HEK293 (cell line): ENCODE results near the gene CHRNA1.

Experiments
- CTCF ChIA-PET: fragments of 350-600 bp; formaldehyde crosslinking; extraction: SDS; loops from one replicate; lab custom pipeline; 2021; ENCODE audit warnings: antibody characterized with exemption; lab: Yijun Ruan, JAX
- POLR2A ChIA-PET: fragments of 300-600 bp; formaldehyde crosslinking; extraction: SDS; loops from one replicate; lab custom pipeline; 2020; ENCODE audit warnings: antibody characterized with exemption, inconsistent platforms; lab: Yijun Ruan, JAX
- H3K27ac ChIP-seq: fragments of 200-500 bp; sonication (Bioruptor generic); 2 replicates; pipeline ENCODE4 v1.5.1; 2014; ENCODE audit warnings: low read depth, low read length, control low read depth, inconsistent platforms; ENCODE audit errors: extremely low read depth
- H3K36me3 ChIP-seq, 2 experiments: fragments of 200-500 bp in 1 of 2; sonication (Bioruptor generic) in 1 of 2; 1 replicate in 1 of 2; 2 replicates in 1 of 2; pipeline ENCODE4 v1.5.1; 2014 to 2017; ENCODE audit warnings: inconsistent platforms in 2 of 2, low read length in 2 of 2; ENCODE audit not compliant: control insufficient read depth in 2 of 2, insufficient read depth in 1 of 2
- H3K4me1 ChIP-seq: fragments of 200-500 bp; sonication (Bioruptor generic); 2 replicates; pipeline ENCODE4 v1.5.1; 2014; ENCODE audit warnings: mild to moderate bottlenecking, low read length, inconsistent platforms; ENCODE audit not compliant: control insufficient read depth, insufficient read depth
- H3K4me3 ChIP-seq: 2 replicates; pipeline ENCODE4 v1.5.1; 2011; ENCODE audit warnings: low read depth, mild to moderate bottlenecking, control low read depth, low read length, moderate library complexity
- H3K9me3 ChIP-seq: fragments of 200-500 bp; sonication (Bioruptor generic); 2 replicates; pipeline ENCODE4 v1.5.1; 2014; ENCODE audit warnings: low read depth, low read length, inconsistent platforms; ENCODE audit not compliant: control insufficient read depth, insufficient read depth
- BCL11A ChIP-seq: fragments of 450-650 bp; formaldehyde crosslinking; IDR thresholded peaks from 2 replicates; pipeline ENCODE4 v1.5.1; 2016; ENCODE audit warnings: low read depth, missing biosample characterization, missing genetic modification characterization
- CTCF ChIP-seq: fragments of 450-650 bp; formaldehyde crosslinking; IDR thresholded peaks from 2 replicates; pipeline ENCODE4 v1.5.1; 2016; ENCODE audit warnings: missing biosample characterization, missing genetic modification characterization
- GLI2 ChIP-seq: fragments of 450-650 bp; formaldehyde crosslinking; IDR thresholded peaks from 2 replicates; pipeline ENCODE4; 2017; ENCODE audit warnings: missing biosample characterization, missing genetic modification characterization, low read depth, borderline replicate concordance
- KLF10 ChIP-seq: fragments of 450-650 bp; IDR thresholded peaks from 2 replicates; pipeline ENCODE4 v1.5.1; 2018; ENCODE audit warnings: missing biosample characterization, mild to moderate bottlenecking, missing genetic modification characterization
- KLF7 ChIP-seq: fragments of 450-650 bp; formaldehyde crosslinking; IDR thresholded peaks from 2 replicates; pipeline ENCODE4 v1.5.1; 2016; ENCODE audit warnings: missing biosample characterization, missing genetic modification characterization, borderline replicate concordance
- MEIS1 ChIP-seq: sonication (generic); formaldehyde crosslinking; IDR thresholded peaks from 2 replicates; pipeline ENCODE4 v1.8.1; 2022; ENCODE audit warnings: missing genetic modification reagents, mild to moderate bottlenecking, borderline replicate concordance
- PRDM10 ChIP-seq: fragments of 450-650 bp; formaldehyde crosslinking; IDR thresholded peaks from 2 replicates; pipeline ENCODE4 v1.5.1; 2016; ENCODE audit warnings: missing biosample characterization, missing genetic modification characterization
- PRDM2 ChIP-seq: fragments of 450-650 bp; formaldehyde crosslinking; IDR thresholded peaks from 2 replicates; pipeline ENCODE4 v1.5.1; 2016; ENCODE audit warnings: missing biosample characterization, missing genetic modification characterization, borderline replicate concordance
- RBAK ChIP-seq: fragments of 450-650 bp; formaldehyde crosslinking; IDR thresholded peaks from 2 replicates; pipeline ENCODE4 v1.5.1; 2016; ENCODE audit warnings: missing biosample characterization, missing genetic modification characterization
- SALL2 ChIP-seq: fragments of 450-650 bp; formaldehyde crosslinking; IDR thresholded peaks from 2 replicates; pipeline ENCODE4 v1.5.0; 2017; ENCODE audit warnings: missing biosample characterization, mild to moderate bottlenecking, missing genetic modification characterization, borderline replicate concordance
- ZBTB20 ChIP-seq: fragments of 450-650 bp; formaldehyde crosslinking; IDR thresholded peaks from 2 replicates; pipeline ENCODE4 v1.5.1; 2016; ENCODE audit warnings: missing biosample characterization, missing genetic modification characterization
- ZIC2 ChIP-seq: fragments of 450-650 bp; formaldehyde crosslinking; IDR thresholded peaks from 2 replicates; pipeline ENCODE4 v1.5.1; 2016; ENCODE audit warnings: missing biosample characterization, missing genetic modification characterization
- ZNF175 ChIP-seq: fragments of 450-650 bp; formaldehyde crosslinking; IDR thresholded peaks from 2 replicates; pipeline ENCODE4 v1.5.1; 2016; ENCODE audit warnings: missing biosample characterization, missing genetic modification characterization
- ZNF202 ChIP-seq: fragments of 450-650 bp; formaldehyde crosslinking; IDR thresholded peaks from 2 replicates; pipeline ENCODE4 v1.5.1; 2016; ENCODE audit warnings: missing biosample characterization, missing genetic modification characterization, borderline replicate concordance
- ZNF223 ChIP-seq: fragments of 450-650 bp; formaldehyde crosslinking; IDR thresholded peaks from 2 replicates; pipeline ENCODE4 v1.5.1; 2016; ENCODE audit warnings: missing biosample characterization, missing genetic modification characterization
- ZNF266 ChIP-seq: fragments of 450-650 bp; formaldehyde crosslinking; IDR thresholded peaks from 2 replicates; pipeline ENCODE4 v1.5.1; 2016; ENCODE audit warnings: missing biosample characterization, missing genetic modification characterization, low read depth
- ZNF394 ChIP-seq: fragments of 450-650 bp; formaldehyde crosslinking; IDR thresholded peaks from 2 replicates; pipeline ENCODE4 v1.5.1; 2016; ENCODE audit warnings: missing biosample characterization, missing genetic modification characterization, mild to moderate bottlenecking, moderate library complexity, borderline replicate concordance
- ZNF549 ChIP-seq: fragments of 450-650 bp; IDR thresholded peaks from 2 replicates; pipeline ENCODE4 v1.5.1; 2018; ENCODE audit warnings: missing biosample characterization, missing genetic modification characterization, mild to moderate bottlenecking, inconsistent platforms, moderate library complexity
- ZNF555 ChIP-seq: fragments of 450-650 bp; formaldehyde crosslinking; conservative IDR thresholded peaks from 2 replicates; pipeline ENCODE4 v1.5.1; 2017; ENCODE audit warnings: missing biosample characterization, mild to moderate bottlenecking, missing genetic modification characterization, inconsistent platforms
- ZNF600 ChIP-seq: fragments of 450-650 bp; formaldehyde crosslinking; IDR thresholded peaks from 2 replicates; pipeline ENCODE4 v1.5.1; 2016; ENCODE audit warnings: missing biosample characterization, missing genetic modification characterization
- ZNF660 ChIP-seq: fragments of 450-650 bp; IDR thresholded peaks from 2 replicates; pipeline ENCODE4 v1.5.1; 2018; ENCODE audit warnings: missing biosample characterization, mild to moderate bottlenecking, missing genetic modification characterization
- ZNF707 ChIP-seq: fragments of 450-650 bp; formaldehyde crosslinking; IDR thresholded peaks from 2 replicates; pipeline ENCODE4 v1.5.1; 2016; ENCODE audit warnings: missing biosample characterization, missing genetic modification characterization
- ZNF785 ChIP-seq: fragments of 450-650 bp; formaldehyde crosslinking; IDR thresholded peaks from 2 replicates; pipeline ENCODE4 v1.5.1; 2016; ENCODE audit warnings: missing biosample characterization, missing genetic modification characterization
- ZSCAN4 ChIP-seq: fragments of 450-650 bp; formaldehyde crosslinking; IDR thresholded peaks from 2 replicates; pipeline ENCODE4 v1.5.1; 2017; ENCODE audit warnings: missing biosample characterization, missing genetic modification characterization

CHRNA1 gene

GRCh38 chr2:174807931-174808330, 43.7 kb upstream of the CHRNA1 start:
- H3K9me3 ChIP-seq = no peaks in the 10 kb centered on the region
- no peak overlapping the region for H3K4me3 ChIP-seq
- peaks cover 0 to 38% of the 10 kb centered on the region in 2 experiments; a peak in 2 of 3 replicates for H3K36me3 ChIP-seq
- H3K27ac ChIP-seq = no peak overlapping the region
- TF ChIP-seq ZNF175 (tag by site-specific recombination) (no peak), BCL11A (tag by site-specific recombination) (no peak), SALL2 (tag by site-specific recombination) (no peak), KLF7 (tag by site-specific recombination) (no peak), PRDM10 (tag by site-specific recombination) (no peak), ZBTB20 (tag by site-specific recombination) (no peak), ZSCAN4 (tag by site-specific recombination) (no peak), ZNF555 (tag by site-specific recombination) (no peak), MEIS1 (CRISPR knock-in tag) (no peak), GLI2 (no peak), ZNF202 (tag by site-specific recombination) (no peak), ZNF266 (tag by site-specific recombination) (no peak), ZIC2 (tag by site-specific recombination) (no peak), ZNF785 (tag by site-specific recombination) (no peak), RBAK (tag by site-specific recombination) (no peak), ZNF660 (no peak), ZNF600 (no peak)
- ChIA-PET POLR2A (no interaction called here), CTCF (interaction anchor here (0.6 kb wide), 1 partner anchor 20 kb away, joined by 3 read pairs; no protein-coding TSS in a partner anchor)
- H3K4me1 ChIP-seq = no peaks in the 10 kb centered on the region

- Histone ChIP-seq H3K9me3 (no peaks in the 10 kb centered on the region), H3K4me1 (no peaks in the 10 kb centered on the region), H3K4me3 (no peak overlapping the region), H3K27ac (no peak overlapping the region), H3K36me3 (peaks cover 0 to 34% of the 10 kb centered on the region in 2 experiments; a peak in 2 of 3 replicates)
- POLR2A ChIA-PET = interaction anchor here (0.6 kb wide), 1 partner anchor 8 kb away, joined by 3 read pairs; no protein-coding TSS in a partner anchor
- CTCF ChIA-PET = interaction anchor here (0.6 to 0.7 kb wide), 2 partner anchors 34 to 529 kb away, joined by 3 to 6 read pairs; no protein-coding TSS in a partner anchor
- TF ChIP-seq ZNF549 (tag by site-specific recombination) = no peak
- TF ChIP-seq KLF10 (tag by site-specific recombination) = no peak
- no peak for TF ChIP-seq ZNF223 (tag by site-specific recombination)
- no peak for TF ChIP-seq PRDM2 (tag by site-specific recombination)
- TF ChIP-seq CTCF (tag by site-specific recombination) = no peak
- no peak for TF ChIP-seq ZNF394 (tag by site-specific recombination)
- no peak for TF ChIP-seq ZNF707 (tag by site-specific recombination)
Measured at GRCh38 chr2:174805803-174806202, 41.5 kb upstream of the CHRNA1 start.
